Loucy (cell line): ENCODE measurements around the gene UBE2Q1.

ENCODE experiments used
- H2AFZ ChIP-seq: fragments of 200-600 bp; sonication (generic); 2 replicates; pipeline ENCODE4 v1.6.0; 2016; ENCODE audit warnings: antibody characterized with exemption, mild to moderate bottlenecking, low read length, moderate library complexity
- H3F3A ChIP-seq: fragments of 200-600 bp; 2 replicates; pipeline ENCODE4 v1.6.0; 2016; ENCODE audit warnings: antibody characterized with exemption, low read depth, mild to moderate bottlenecking
- H3K27me3 ChIP-seq: fragments of 200-600 bp; sonication (generic); 2 replicates; pipeline ENCODE4 v1.6.1; 2014; ENCODE audit warnings: low read length, mild to moderate bottlenecking; ENCODE audit not compliant: insufficient read depth, poor library complexity, severe bottlenecking
- H3K36me3 ChIP-seq: fragments of 200-600 bp; sonication (generic); 2 replicates; pipeline ENCODE4 v1.6.1; 2016; ENCODE audit warnings: low read length; ENCODE audit not compliant: insufficient read depth
- H3K4me1 ChIP-seq: fragments of 200-600 bp; sonication (generic); 2 replicates; pipeline ENCODE4 v1.5.1; 2014; ENCODE audit warnings: low read length, mild to moderate bottlenecking; ENCODE audit not compliant: insufficient read depth, poor library complexity, severe bottlenecking
- H3K4me2 ChIP-seq: fragments of 200-600 bp; sonication (generic); 2 replicates; pipeline ENCODE4 v1.6.0; 2014; ENCODE audit warnings: antibody characterized with exemption, low read length, low read depth, mild to moderate bottlenecking; ENCODE audit not compliant: poor library complexity, severe bottlenecking
- H3K4me3 ChIP-seq: fragments of 200-600 bp; sonication (generic); 2 replicates; pipeline ENCODE4 v1.5.1; 2014; ENCODE audit warnings: low read length, mild to moderate bottlenecking, mixed read lengths; ENCODE audit not compliant: poor library complexity, severe bottlenecking
- H3K79me2 ChIP-seq: fragments of 200-600 bp; sonication (generic); 2 replicates; pipeline ENCODE4 v1.6.1; 2014; ENCODE audit warnings: low read length; ENCODE audit not compliant: insufficient read depth
- H3K9ac ChIP-seq: fragments of 200-600 bp; sonication (generic); 2 replicates; pipeline ENCODE4 v1.6.0; 2014; ENCODE audit warnings: mild to moderate bottlenecking, low read depth, low read length, moderate library complexity; ENCODE audit not compliant: poor library complexity, severe bottlenecking
- H3K9me2 ChIP-seq: fragments of 200-600 bp; sonication (generic); replicated peaks from 2 replicates; pipeline ENCODE4 v1.6.1; 2016; ENCODE audit warnings: low read depth, low read length, mixed read lengths
- H3K9me3 ChIP-seq: fragments of 200-600 bp; sonication (generic); 2 replicates; pipeline ENCODE4 v1.6.1; 2014; ENCODE audit warnings: mild to moderate bottlenecking, antibody characterized with exemption, low read length, low read depth; ENCODE audit not compliant: insufficient read depth
- H4K20me1 ChIP-seq: fragments of 200-600 bp; sonication (generic); 2 replicates; pipeline ENCODE4 v1.6.0; 2014; ENCODE audit warnings: antibody characterized with exemption, low read length, mild to moderate bottlenecking; ENCODE audit not compliant: insufficient read depth, poor library complexity, severe bottlenecking
- EZH2phosphoT487 ChIP-seq: fragments of 200-600 bp; IDR thresholded peaks from 2 replicates; pipeline ENCODE4 v1.6.1; 2018; ENCODE audit warnings: antibody characterized with exemption, mild to moderate bottlenecking, moderate library complexity, borderline replicate concordance
- TF ChIP-seq, protein P1 (sequence below): fragments of 200-600 bp; sonication (generic); conservative IDR thresholded peaks from 2 replicates; pipeline ENCODE4 v1.5.1; 2014; ENCODE audit warnings: mild to moderate bottlenecking, antibody characterized with exemption, low read length

The UBE2Q1 gene

DNA sequence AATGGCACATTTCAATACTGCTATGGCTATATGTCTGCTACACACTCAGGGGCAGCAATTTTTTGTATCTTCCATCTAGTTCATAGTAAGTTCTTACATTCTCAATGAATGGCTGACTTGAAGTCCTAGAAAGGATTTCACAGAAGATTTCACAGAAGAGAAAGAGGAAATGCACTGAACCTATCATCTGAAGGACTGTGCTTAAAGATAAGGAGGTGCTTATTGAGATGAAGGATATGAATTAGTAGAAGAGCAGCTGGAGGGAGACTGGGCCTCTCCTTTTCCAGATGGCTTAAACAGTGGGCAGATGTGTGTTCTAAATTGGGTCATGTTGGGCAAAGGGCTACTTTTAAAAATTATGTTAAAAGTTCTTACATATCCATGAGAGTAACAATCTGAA is 34.9 kb upstream of the UBE2Q1 start:
- no peak overlapping the region for H2AFZ ChIP-seq
- no peak overlapping the region for H3K9ac ChIP-seq
- H3K4me2 ChIP-seq: no peak overlapping the region
- no peaks in the 10 kb centered on the region for H3K4me1 ChIP-seq
- no peaks in the 10 kb centered on the region for H3F3A ChIP-seq
- H3K36me3 ChIP-seq: peaks cover 96% of the 10 kb centered on the region
- TF ChIP-seq, protein P1, sequence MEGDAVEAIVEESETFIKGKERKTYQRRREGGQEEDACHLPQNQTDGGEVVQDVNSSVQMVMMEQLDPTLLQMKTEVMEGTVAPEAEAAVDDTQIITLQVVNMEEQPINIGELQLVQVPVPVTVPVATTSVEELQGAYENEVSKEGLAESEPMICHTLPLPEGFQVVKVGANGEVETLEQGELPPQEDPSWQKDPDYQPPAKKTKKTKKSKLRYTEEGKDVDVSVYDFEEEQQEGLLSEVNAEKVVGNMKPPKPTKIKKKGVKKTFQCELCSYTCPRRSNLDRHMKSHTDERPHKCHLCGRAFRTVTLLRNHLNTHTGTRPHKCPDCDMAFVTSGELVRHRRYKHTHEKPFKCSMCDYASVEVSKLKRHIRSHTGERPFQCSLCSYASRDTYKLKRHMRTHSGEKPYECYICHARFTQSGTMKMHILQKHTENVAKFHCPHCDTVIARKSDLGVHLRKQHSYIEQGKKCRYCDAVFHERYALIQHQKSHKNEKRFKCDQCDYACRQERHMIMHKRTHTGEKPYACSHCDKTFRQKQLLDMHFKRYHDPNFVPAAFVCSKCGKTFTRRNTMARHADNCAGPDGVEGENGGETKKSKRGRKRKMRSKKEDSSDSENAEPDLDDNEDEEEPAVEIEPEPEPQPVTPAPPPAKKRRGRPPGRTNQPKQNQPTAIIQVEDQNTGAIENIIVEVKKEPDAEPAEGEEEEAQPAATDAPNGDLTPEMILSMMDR: no peak
- no peak for TF ChIP-seq EZH2phosphoT487
- no peaks in the 10 kb centered on the region for H3K27me3 ChIP-seq
- no peaks in the 10 kb centered on the region for H3K9me2 ChIP-seq
- no peaks in the 10 kb centered on the region for H3K79me2 ChIP-seq
- H3K4me3 ChIP-seq: no peak overlapping the region
- no peaks in the 10 kb centered on the region for H4K20me1 ChIP-seq
- H3K9me3 ChIP-seq: no peaks in the 10 kb centered on the region

DNA sequence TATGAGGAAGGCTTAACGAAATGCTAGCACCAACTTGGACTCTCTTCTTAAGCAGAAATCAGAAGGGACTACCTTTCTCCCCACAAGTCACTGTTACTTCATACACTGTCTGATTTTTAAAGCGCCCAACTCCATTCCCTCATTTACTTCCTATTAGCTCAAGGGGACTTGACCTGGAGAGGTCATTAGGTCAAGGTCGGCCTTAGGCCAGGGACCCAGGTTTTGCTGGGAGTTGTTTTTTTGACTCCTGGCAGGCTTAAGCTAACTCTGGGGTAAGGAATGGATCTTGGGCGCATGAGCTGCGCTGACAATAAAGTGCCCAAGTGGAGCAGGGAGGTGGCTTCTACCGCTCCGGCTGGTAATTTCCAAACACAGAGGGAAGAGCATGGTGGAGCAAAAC is 32.7 kb upstream of the UBE2Q1 start:
- Histone ChIP-seq H3K9ac (no peak overlapping the region), H2AFZ (no peak overlapping the region), H3K4me2 (no peak overlapping the region), H4K20me1 (no peaks in the 10 kb centered on the region), H3K27me3 (no peaks in the 10 kb centered on the region), H3F3A (no peaks in the 10 kb centered on the region), H3K9me2 (no peaks in the 10 kb centered on the region), H3K9me3 (no peaks in the 10 kb centered on the region), H3K36me3 (peaks cover 96% of the 10 kb centered on the region), H3K4me3 (no peak overlapping the region), H3K79me2 (no peaks in the 10 kb centered on the region), H3K4me1 (no peaks in the 10 kb centered on the region)
- TF ChIP-seq, protein P1: no peak
- TF ChIP-seq EZH2phosphoT487: no peak

DNA sequence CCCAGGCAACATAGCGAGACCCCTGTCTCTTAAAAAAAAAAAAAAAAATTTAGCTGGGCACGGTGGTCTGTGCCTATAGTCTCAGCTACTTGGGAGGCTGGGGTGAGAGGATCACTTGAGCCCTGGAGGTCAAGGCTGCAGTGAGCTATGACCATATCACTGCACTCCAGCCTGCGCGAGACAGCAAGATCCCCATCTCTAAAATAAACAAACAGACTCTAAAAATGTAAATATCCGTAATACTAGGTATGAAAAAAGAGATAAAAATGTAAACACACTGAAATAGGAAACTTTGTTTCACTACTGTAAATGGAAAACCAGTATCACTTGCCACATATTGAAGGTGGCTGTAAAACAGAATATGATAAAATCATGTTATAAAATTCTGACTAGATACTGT is 32.3 kb upstream of the UBE2Q1 start:
- Histone ChIP-seq H3K79me2 (no peaks in the 10 kb centered on the region), H4K20me1 (no peaks in the 10 kb centered on the region), H3K4me3 (no peak overlapping the region), H3K9me2 (no peaks in the 10 kb centered on the region), H3K4me1 (no peaks in the 10 kb centered on the region), H3K9me3 (no peaks in the 10 kb centered on the region), H3K36me3 (peaks cover 96% of the 10 kb centered on the region), H3K4me2 (no peak overlapping the region), H3K9ac (no peak overlapping the region), H2AFZ (no peak overlapping the region), H3F3A (no peaks in the 10 kb centered on the region), H3K27me3 (no peaks in the 10 kb centered on the region)
- TF ChIP-seq, protein P1: no peak
- TF ChIP-seq EZH2phosphoT487: no peak
